Calu3 (cell line): Measurements from ENCODE around the gene FOXR1. TPM values are rescaled to one million over a fixed set of nuclear protein-coding genes. Genes with fewer than 3 reads are reported as not detected.

Experiments used
- BruUV-seq: library from RNA; stranded (reverse); fragments of 400-500 nt; replicated peaks from 2 replicates; lab custom pipeline; 2021; lab: Mats Ljungman, UMichigan
- CTCF ChIA-PET: fragments of 300-600 bp; sonication (Branson Sonifier 250); formaldehyde crosslinking; loops from one replicate; lab custom pipeline; 2022; ENCODE audit warnings: antibody characterized with exemption; lab: Charles Lee
- DNase-seq: peaks from one replicate; pipeline ENCODE4 v3.0.0; 2022
- H3K27ac Mint-ChIP-seq: one replicate; pipeline ENCODE4 v1.8.0; 2022; ENCODE audit warnings: mixed read lengths; ENCODE audit not compliant: unreplicated experiment
- H3K27me3 Mint-ChIP-seq: one replicate; pipeline ENCODE4 v1.8.0; 2022; ENCODE audit warnings: mixed read lengths; ENCODE audit not compliant: unreplicated experiment
- H3K36me3 Mint-ChIP-seq: one replicate; pipeline ENCODE4 v1.8.0; 2022; ENCODE audit warnings: mild to moderate bottlenecking, moderate library complexity, mixed read lengths; ENCODE audit not compliant: insufficient read depth, unreplicated experiment
- H3K4me1 Mint-ChIP-seq: one replicate; pipeline ENCODE4 v1.8.0; 2022; ENCODE audit warnings: mild to moderate bottlenecking, low read depth, mixed read lengths; ENCODE audit not compliant: unreplicated experiment
- H3K4me3 Mint-ChIP-seq: one replicate; pipeline ENCODE4 v1.8.0; 2022; ENCODE audit warnings: mild to moderate bottlenecking, low read depth, moderate library complexity, mixed read lengths; ENCODE audit not compliant: unreplicated experiment
- H3K9me3 Mint-ChIP-seq: one replicate; pipeline ENCODE4 v1.8.0; 2022; ENCODE audit warnings: low read depth, mixed read lengths; ENCODE audit not compliant: unreplicated experiment
- intact Hi-C: fragments of 100-400 bp; cut with micrococcal nuclease; formaldehyde crosslinking; loops from one replicate; pipeline ENCODE4 v1.10.0; 2022; ENCODE audit not compliant: unreplicated experiment
- total RNA-seq: library from RNA; stranded (reverse); gene quantifications from 2 replicates; pipeline ENCODE4 v1.2.3, GENCODE V29; 2022
- TF ChIP-seq, protein P1 (sequence below): fragments of 200-600 bp; IDR thresholded peaks from one replicate; pipeline ENCODE4 v1.8.0; 2022; ENCODE audit warnings: antibody characterized with exemption; ENCODE audit not compliant: unreplicated experiment

FOXR1 gene
- total RNA-seq, 1 experiment from 2014 or later: not detected

DNA sequence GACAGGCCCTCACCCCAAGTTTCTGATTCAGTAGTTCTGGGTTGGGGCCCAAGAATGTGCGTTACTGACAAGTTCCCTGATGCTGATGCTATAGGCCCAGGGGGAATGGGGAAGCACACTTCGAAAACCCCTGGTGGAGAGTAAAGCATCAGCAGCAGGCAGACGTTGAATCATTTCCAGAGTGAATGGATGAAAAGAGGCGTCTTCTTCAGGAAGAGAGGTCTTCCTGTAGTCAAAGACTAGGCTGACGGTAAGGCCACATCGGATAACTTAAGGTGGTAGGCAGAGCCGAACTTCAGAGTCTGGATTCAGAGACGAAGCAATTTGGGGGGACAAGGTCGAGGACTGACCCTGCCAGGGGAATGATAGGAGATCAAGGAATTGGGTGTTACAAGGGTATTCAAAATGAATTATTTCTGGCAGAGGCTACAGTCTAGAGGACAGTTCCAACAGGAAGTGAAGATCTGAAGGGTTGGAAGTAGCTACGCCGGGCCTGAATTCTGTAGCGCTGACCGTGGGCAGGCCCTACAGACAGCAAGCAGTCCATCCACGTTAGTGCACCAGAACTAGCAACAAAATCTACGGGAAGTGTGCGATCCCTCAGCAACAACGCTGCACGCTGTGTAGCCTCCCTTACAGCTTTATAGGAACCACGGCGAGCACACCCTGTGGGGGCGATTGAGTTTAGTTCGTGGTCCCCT lies 25.5 kb downstream of the FOXR1 start:
- Mint-ChIP-seq H3K4me3 (peak overlapping the region; percentile 99), H3K27me3 (no peaks in the 10 kb centered on the region), H3K4me1 (peaks cover 9% of the 10 kb centered on the region), H3K27ac (peak overlapping the region; percentile 42), H3K9me3 (no peaks in the 10 kb centered on the region), H3K36me3 (peaks cover 34% of the 10 kb centered on the region)
- CTCF ChIA-PET: no interaction called here
- no peak for DNase-seq
- intact Hi-C loops: no loop called here
- BruUV-seq: TSS peak; percentile 28
- TF ChIP-seq, protein P1, sequence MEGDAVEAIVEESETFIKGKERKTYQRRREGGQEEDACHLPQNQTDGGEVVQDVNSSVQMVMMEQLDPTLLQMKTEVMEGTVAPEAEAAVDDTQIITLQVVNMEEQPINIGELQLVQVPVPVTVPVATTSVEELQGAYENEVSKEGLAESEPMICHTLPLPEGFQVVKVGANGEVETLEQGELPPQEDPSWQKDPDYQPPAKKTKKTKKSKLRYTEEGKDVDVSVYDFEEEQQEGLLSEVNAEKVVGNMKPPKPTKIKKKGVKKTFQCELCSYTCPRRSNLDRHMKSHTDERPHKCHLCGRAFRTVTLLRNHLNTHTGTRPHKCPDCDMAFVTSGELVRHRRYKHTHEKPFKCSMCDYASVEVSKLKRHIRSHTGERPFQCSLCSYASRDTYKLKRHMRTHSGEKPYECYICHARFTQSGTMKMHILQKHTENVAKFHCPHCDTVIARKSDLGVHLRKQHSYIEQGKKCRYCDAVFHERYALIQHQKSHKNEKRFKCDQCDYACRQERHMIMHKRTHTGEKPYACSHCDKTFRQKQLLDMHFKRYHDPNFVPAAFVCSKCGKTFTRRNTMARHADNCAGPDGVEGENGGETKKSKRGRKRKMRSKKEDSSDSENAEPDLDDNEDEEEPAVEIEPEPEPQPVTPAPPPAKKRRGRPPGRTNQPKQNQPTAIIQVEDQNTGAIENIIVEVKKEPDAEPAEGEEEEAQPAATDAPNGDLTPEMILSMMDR: no peak

DNA sequence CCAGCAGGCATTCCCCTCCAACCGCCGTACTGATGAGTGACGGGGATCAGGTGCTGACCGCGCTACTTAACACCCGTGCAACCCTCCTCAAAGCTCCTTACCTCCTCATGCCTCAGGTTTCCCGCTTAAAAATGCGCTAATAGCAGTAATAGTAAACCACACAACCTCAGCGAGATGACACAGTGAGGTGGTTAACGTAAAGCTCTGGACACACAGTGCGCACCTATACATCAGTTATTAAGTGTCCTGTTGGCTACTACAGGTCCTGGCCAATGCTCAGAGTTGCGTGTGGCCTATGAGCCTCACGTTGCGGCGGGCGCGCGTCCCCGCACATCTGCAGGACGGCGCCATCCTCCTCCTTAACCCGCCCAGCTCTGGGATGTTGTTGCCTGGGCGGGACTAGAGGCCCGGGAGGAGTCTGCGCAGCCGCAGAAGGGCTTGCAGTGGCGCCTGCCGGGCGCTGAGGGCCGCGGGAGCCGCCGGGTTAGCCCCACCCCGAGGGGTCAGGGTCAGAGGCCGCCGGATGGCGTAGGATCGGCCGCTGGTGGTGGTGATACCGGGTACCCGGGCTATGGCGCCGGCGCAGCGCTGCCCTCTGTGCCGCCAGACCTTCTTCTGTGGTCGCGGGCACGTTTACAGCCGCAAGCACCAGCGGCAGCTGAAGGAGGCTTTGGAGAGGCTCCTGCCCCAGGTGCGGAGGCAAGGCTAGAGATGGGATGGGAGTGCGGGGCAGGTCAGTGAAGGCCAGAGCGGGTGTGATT lies 26.2 kb downstream of the FOXR1 start, which contains the start of gene CENATAC:
Gene CENATAC (plus strand): TSS at position 512 of the 761 bp plus-strand sequence. CDS start 60 bp downstream, at position 572.
- Mint-ChIP-seq H3K36me3 (peaks cover 34% of the 10 kb centered on the region), H3K9me3 (no peaks in the 10 kb centered on the region), H3K4me3 (peak within 1 kb of the TSS; percentile 99), H3K27me3 (no peaks in the 10 kb centered on the region), H3K27ac (peak within 1 kb of the TSS; percentile 45), H3K4me1 (peaks cover 9% of the 10 kb centered on the region)
- DNase-seq: peak; percentile 87
- CTCF ChIA-PET: no interaction called here
- TF ChIP-seq, protein P1: no peak
- BruUV-seq: no TSS peak
- intact Hi-C loops: no loop called here

DNA sequence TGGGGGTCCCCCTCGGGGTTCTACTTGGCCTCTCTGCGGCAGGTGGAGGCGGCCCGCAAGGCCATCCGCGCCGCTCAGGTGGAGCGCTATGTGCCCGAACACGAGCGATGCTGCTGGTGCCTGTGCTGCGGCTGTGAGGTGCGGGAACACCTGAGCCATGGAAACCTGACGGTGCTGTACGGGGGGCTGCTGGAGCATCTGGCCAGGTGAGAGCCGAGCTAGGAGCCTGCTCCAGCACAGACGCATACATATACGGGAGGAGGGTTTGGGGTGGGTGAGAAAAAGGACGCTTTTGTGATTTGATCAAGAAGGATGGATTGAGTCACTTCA lies 26.8 kb downstream of the FOXR1 start:
- DNase-seq: peak; percentile 10
- H3K4me1 Mint-ChIP-seq: peaks cover 9% of the 10 kb centered on the region
- BruUV-seq: no TSS peak
- CTCF ChIA-PET: interaction anchor here (1.0 kb wide), 1 partner anchor 308 kb away, joined by 3 read pairs; no protein-coding TSS in a partner anchor
- peak overlapping the region; percentile 45 for H3K27ac Mint-ChIP-seq
- H3K27me3 Mint-ChIP-seq: no peaks in the 10 kb centered on the region
- intact Hi-C loops: no loop called here
- peak overlapping the region; percentile 99 for H3K4me3 Mint-ChIP-seq
- H3K9me3 Mint-ChIP-seq: no peaks in the 10 kb centered on the region
- TF ChIP-seq, protein P1: no peak
- H3K36me3 Mint-ChIP-seq: peaks cover 39% of the 10 kb centered on the region

DNA sequence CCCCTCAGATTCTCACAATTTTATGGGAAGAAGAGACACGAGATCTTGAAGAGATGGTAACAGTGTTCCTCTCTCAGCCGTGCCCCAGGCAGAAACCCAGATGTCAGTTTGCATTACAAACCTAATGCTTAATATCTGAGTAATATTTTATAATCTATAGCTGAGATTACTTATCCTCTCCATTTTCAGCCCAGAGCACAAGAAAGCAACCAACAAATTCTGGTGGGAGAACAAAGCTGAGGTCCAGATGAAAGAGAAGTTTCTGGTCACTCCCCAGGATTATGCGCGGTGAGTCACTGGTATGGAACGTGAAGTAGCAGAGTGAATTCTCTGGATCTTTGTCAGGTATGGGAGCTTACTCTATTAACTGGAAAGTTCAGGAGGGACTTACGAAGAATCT lies 27.3 kb downstream of the FOXR1 start:
- Mint-ChIP-seq H3K36me3 (peaks cover 43% of the 10 kb centered on the region), H3K27me3 (no peaks in the 10 kb centered on the region), H3K9me3 (no peaks in the 10 kb centered on the region), H3K4me1 (peaks cover 9% of the 10 kb centered on the region), H3K27ac (peak overlapping the region; percentile 45), H3K4me3 (peak overlapping the region; percentile 99)
- CTCF ChIA-PET: interaction anchor here (1.0 kb wide), 1 partner anchor 309 kb away, joined by 3 read pairs; no protein-coding TSS in a partner anchor
- TF ChIP-seq, protein P1: no peak
- TSS peak; percentile 46 for BruUV-seq
- intact Hi-C loops: no loop called here
- peak; percentile 59 for DNase-seq
